Measurements from ENCODE around the gene TEX26.

GRCh38 chr13:30889196-30889690 is 43.2 kb upstream of the TEX26 start:
- TF ChIP-seq CTCF (IDR thresholded peaks at IDR 0.05) (no peak), POLR2AphosphoS5 (IDR thresholded peaks at IDR 0.05) (no peak), POLR2A (IDR thresholded peaks at IDR 0.05) (no peak)
